A549 (cell line): ENCODE results near the gene UBAC2.
"Not testable (repeated sequence)": the region's sequence is repeated elsewhere in the genome, so short reads cannot be mapped to it uniquely, and the experiment has no call there.

ENCODE experiments used
- CBX2 ChIP-seq: fragments of 200-600 bp; sonication (generic); IDR thresholded peaks from 2 replicates; pipeline ENCODE4 v1.6.1; 2016; ENCODE audit warnings: low read depth, mild to moderate bottlenecking, borderline replicate concordance
- EHF ChIP-seq: fragments of 250-450 bp; sonication (Bioruptor Pico); IDR thresholded peaks from 2 replicates; pipeline ENCODE4 v1.5.0; 2020; ENCODE audit warnings: mild to moderate bottlenecking
- POLR2A ChIP-seq: IDR thresholded peaks from 2 replicates; pipeline ENCODE4 v1.6.1; 2012; ENCODE audit warnings: mild to moderate bottlenecking, low read length
- POLR2AphosphoS2 ChIP-seq: conservative IDR thresholded peaks from 2 replicates; pipeline ENCODE4 v1.6.1; 2012; ENCODE audit warnings: low read length, improper control_type of control experiment, inconsistent platforms
- RFX5 ChIP-seq: fragments of 450-650 bp; IDR thresholded peaks from 2 replicates; pipeline ENCODE4 v1.7.1; 2014; ENCODE audit warnings: antibody characterized with exemption, mild to moderate bottlenecking, moderate library complexity
- TF ChIP-seq, protein P1 (sequence below): fragments of >200 bp; sonication (Bioruptor Twin); formaldehyde crosslinking; IDR thresholded peaks from 3 replicates; pipeline ENCODE4 v1.5.1; 2016

DNA sequence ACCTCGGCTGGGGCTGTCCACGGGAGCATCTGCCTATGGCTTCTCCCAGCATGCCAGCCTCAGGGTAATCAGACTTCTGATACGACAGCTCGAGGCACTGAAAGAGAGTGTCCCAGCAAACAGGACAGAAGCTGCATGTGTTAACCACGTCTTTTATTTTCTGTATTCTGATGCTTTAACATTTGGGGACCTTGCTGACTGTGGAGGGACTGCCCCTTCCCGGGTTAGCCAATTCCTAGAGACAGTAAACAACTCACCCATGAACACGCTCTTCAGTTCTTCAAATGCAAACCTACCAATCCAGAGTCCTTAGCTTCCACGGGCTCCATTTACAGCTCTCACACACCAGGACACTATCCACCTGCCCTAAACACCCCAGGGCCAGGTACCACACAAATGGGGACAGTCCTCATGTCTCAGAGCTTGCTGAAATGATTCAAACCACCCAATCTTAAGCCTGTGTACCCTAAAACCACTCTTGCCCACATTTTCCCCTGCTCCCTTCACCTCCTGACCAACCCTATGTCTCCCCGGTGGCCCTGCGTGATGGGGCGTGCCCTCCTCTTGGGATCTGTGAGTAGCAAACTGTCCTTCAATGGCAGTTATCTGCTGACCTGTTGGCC is 208.9 kb downstream of the UBAC2 start:
- TF ChIP-seq, protein P1, sequence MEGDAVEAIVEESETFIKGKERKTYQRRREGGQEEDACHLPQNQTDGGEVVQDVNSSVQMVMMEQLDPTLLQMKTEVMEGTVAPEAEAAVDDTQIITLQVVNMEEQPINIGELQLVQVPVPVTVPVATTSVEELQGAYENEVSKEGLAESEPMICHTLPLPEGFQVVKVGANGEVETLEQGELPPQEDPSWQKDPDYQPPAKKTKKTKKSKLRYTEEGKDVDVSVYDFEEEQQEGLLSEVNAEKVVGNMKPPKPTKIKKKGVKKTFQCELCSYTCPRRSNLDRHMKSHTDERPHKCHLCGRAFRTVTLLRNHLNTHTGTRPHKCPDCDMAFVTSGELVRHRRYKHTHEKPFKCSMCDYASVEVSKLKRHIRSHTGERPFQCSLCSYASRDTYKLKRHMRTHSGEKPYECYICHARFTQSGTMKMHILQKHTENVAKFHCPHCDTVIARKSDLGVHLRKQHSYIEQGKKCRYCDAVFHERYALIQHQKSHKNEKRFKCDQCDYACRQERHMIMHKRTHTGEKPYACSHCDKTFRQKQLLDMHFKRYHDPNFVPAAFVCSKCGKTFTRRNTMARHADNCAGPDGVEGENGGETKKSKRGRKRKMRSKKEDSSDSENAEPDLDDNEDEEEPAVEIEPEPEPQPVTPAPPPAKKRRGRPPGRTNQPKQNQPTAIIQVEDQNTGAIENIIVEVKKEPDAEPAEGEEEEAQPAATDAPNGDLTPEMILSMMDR = not testable (repeated sequence)
- TF ChIP-seq POLR2A; CBX2; EHF (CRISPR knock-in tag); POLR2AphosphoS2; RFX5: not testable (repeated sequence)
